ENCODE measurements around the gene MSN.
A peak's percentile ranks its signal among the peaks of the same experiment; 100 is the strongest.

The MSN gene

DNA sequence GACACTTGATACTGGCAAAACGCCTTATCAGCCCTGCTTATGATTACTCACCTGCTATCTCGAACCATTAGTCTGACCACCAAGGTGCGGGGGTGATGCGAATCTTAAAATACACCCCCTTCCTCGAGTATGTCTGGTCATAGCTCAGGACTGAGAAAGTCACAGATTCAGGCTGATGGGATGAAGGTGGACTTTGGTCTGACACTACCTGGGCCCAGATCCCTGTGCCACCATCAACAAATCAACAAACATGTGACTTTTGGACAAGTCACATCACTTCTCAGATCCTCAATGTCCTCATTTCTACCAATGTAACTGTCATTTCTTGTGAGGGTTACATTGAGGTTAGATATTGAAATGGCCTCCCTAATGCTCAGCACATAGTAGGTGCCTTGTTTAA, 9.8 kb upstream of the MSN start:
- TF ChIP-seq, protein P1, sequence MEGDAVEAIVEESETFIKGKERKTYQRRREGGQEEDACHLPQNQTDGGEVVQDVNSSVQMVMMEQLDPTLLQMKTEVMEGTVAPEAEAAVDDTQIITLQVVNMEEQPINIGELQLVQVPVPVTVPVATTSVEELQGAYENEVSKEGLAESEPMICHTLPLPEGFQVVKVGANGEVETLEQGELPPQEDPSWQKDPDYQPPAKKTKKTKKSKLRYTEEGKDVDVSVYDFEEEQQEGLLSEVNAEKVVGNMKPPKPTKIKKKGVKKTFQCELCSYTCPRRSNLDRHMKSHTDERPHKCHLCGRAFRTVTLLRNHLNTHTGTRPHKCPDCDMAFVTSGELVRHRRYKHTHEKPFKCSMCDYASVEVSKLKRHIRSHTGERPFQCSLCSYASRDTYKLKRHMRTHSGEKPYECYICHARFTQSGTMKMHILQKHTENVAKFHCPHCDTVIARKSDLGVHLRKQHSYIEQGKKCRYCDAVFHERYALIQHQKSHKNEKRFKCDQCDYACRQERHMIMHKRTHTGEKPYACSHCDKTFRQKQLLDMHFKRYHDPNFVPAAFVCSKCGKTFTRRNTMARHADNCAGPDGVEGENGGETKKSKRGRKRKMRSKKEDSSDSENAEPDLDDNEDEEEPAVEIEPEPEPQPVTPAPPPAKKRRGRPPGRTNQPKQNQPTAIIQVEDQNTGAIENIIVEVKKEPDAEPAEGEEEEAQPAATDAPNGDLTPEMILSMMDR (IDR thresholded peaks at IDR 0.05; ENCODE audit: low read depth, low read length) = no peak
- no peak overlapping the region for H3K4me3 ChIP-seq (ENCODE audit: low read depth, low read length)

DNA sequence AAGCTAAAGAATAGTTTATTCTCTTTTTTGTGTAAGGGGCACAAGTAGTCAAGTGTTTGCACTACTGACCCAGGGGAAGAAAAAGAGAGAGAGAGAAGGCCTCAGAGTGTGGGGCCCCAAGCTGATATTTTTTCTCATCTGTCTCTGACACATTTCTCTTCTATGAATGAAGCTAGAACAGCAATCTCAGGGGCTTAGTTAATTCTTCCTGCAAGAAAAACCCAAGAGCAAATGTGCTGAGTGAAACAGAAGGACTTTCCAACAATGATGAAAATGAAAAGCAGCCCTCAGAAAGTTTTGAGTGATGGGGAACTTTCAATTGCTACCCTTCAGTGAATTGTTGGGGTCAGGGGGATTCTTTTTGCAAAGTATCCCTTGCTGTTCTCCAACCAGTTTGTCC, 9.2 kb upstream of the MSN start:
- TF ChIP-seq, protein P1 (IDR thresholded peaks at IDR 0.05; ENCODE audit: low read depth, low read length) = no peak
- no peak overlapping the region for H3K4me3 ChIP-seq (ENCODE audit: low read depth, low read length)

DNA sequence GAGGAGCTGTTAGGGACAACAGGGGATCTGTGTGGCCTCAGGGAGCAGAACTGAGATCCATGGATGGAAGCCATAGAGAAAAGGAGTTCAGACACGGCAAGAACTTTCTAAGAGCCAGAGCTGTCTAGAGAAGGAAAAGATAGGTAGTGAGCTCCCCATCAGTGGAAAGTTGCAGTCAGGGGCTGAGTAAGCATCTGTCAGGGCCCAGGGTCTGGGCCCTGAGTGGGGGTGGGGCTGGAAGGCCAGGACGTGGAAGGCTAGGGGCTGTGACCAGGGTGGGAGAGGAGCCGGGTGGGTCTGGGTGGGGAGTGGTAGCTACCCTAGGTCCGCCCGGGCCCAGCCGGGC, 324 bp upstream of the MSN start:
- H3K4me3 ChIP-seq (ENCODE audit: low read depth, low read length) = no peak overlapping the region
- TF ChIP-seq, protein P1 (IDR thresholded peaks at IDR 0.05; ENCODE audit: low read depth, low read length) = no peak

DNA sequence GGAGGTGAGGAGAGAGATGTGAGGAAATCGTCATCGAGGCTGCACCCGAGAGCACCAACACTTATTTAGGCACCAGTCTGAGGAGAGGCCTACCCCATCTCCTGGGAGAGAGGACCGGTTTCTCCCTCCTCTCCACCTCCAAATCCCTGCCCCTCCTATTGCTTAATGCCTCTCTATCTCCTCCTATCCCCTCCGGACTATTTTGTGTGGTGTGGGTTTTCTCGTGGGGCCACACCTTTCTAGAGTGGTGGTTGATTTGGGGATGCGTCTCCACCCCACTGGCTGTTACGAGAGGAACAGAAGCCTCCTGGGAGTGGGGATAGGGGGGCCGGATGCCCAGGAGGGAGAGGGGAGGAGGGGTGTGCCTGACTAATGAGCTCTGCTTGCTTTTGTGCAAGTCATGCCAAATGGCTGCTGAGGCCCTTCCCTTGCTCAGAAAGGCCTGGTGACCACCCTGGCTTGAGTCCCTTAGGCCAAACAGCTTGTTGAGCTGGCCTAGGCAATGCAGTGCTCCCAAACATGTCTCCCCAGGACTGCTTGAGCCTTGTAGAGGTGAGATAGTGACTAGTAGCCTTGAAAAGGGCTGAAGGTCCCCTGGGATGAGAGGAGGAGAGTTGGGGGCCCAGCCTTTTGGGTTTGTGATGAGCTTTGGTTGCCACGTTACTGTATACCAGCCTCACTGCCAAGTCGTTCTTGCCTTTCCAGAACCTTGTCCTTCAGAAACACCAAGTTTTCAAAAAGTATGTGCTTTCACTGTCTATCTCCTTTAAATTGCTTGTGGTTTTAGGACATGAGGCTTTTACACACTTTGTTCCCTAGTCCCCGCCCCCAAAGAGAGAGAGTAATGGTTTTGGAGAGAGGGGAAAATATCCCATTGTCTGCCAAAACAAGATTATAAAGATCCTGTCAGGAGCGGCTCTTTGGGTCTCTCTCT, 1.2 kb downstream of the MSN start:
- peak overlapping the region; percentile 82 for H3K4me3 ChIP-seq (ENCODE audit: low read depth, low read length)
- TF ChIP-seq, protein P1 (IDR thresholded peaks at IDR 0.05; ENCODE audit: low read depth, low read length) = no peak

DNA sequence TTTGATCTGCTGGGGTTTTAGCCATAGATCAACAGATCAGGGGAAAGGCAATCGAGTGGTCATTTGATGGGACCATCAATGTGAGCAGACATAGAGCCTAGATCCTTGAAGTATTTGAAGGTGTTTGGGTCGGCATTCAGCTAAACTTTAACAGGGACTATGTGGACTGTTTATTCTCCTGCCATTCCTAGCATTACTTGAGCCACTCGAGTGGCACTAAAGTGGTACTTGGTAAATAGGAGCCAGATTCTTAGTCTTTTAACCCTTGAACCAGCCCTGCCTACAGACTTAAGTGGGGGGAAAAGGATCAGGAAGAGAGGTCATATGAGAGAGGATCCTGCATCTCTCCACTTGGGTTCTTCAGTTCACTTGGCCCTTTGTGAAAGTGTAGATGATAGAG, 3.8 kb downstream of the MSN start:
- H3K4me3 ChIP-seq (ENCODE audit: low read depth, low read length) = peak overlapping the region; percentile 21; the same call in 1 of the 2 replicates
- TF ChIP-seq, protein P1 (IDR thresholded peaks at IDR 0.05; ENCODE audit: low read depth, low read length) = no peak

DNA sequence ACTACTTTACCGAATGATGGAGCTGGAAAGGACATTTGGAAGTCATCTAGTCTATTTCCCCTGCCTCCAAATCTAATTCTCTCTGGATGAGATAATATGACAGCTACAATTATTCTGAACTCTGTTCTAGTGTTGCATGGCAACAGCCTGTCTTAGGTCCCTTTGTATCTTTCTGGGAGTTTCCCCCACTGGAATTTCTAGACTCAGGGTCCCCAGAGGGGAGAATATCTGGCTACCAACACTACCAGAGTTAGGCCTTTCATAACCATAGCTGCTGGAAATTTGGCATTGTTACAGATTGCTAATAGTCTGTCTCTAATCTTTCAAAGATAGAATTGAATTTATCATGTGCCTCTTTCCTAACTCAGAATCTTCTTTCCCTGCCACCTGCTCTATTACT, 4.5 kb downstream of the MSN start:
- TF ChIP-seq, protein P1 (IDR thresholded peaks at IDR 0.05; ENCODE audit: low read depth, low read length) = no peak
- no peak overlapping the region for H3K4me3 ChIP-seq (ENCODE audit: low read depth, low read length)

DNA sequence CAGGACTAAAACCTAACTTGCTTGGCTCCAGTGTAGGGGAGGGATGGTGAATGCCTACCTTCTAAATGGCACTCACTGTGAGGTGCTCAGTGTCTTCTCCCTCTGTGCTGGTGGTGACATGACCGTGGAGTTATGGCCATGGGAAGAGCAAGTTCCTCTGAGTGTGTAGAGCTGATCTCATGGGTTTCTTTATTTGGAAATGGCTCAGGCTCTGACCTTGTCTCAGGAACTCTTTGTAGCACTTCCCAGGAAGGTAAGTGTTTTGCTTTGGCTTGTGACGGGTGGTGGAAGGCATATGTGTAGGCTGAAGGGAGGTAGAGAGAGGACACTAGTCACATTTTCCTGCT, 6.4 kb downstream of the MSN start:
- H3K4me3 ChIP-seq (ENCODE audit: low read depth, low read length) = no peak overlapping the region
- TF ChIP-seq, protein P1 (IDR thresholded peaks at IDR 0.05; ENCODE audit: low read depth, low read length) = no peak

Data from WI38 (cell line).